ENCODE data around the gene B3GALT5. TPM values are rescaled to one million over a fixed set of nuclear protein-coding genes. Genes with fewer than 3 reads are reported as not detected.

The B3GALT5 gene
- total RNA-seq, 6 experiments from 2014 or later: 0.36 to 0.84 (median 0.68) TPM

DNA sequence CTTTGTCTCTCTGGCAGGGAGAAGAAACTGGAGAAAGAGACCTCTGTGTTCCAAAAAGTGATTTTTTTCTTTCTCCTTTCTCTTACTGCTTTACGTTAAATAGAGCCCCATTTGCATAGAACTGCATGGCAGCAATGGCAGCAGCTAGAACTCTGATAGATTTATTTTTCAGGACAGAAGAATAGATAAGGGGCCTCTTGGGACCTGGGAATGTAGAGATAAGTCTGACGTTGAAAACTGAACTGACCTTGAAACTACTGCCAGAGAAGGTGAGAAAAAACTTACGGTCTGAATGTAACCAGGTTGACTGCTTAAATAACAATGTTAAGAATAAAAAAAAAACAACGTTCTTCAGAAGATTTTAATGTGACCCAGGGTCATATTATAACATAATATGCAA lies 25.4 kb upstream of the B3GALT5 start:
- Mint-ChIP-seq H3K4me1 (ENCODE audit: low read depth) (no peaks in the 10 kb centered on the region), H3K9me3 (peaks cover 6% of the 10 kb centered on the region; the same call in 1 of the 2 replicates), H3K36me3 (ENCODE audit: low read depth) (no peaks in the 10 kb centered on the region; the same call in 1 of the 2 replicates), H3K27ac (no peak overlapping the region), H3K27me3 (ENCODE audit: insufficient read depth) (peaks cover 7% of the 10 kb centered on the region; the same call in 1 of the 2 replicates), H3K4me3 (no peak overlapping the region)
- TF ChIP-seq, protein P1, sequence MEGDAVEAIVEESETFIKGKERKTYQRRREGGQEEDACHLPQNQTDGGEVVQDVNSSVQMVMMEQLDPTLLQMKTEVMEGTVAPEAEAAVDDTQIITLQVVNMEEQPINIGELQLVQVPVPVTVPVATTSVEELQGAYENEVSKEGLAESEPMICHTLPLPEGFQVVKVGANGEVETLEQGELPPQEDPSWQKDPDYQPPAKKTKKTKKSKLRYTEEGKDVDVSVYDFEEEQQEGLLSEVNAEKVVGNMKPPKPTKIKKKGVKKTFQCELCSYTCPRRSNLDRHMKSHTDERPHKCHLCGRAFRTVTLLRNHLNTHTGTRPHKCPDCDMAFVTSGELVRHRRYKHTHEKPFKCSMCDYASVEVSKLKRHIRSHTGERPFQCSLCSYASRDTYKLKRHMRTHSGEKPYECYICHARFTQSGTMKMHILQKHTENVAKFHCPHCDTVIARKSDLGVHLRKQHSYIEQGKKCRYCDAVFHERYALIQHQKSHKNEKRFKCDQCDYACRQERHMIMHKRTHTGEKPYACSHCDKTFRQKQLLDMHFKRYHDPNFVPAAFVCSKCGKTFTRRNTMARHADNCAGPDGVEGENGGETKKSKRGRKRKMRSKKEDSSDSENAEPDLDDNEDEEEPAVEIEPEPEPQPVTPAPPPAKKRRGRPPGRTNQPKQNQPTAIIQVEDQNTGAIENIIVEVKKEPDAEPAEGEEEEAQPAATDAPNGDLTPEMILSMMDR (IDR thresholded peaks at IDR 0.05): no peak
- no peak for DNase-seq

DNA sequence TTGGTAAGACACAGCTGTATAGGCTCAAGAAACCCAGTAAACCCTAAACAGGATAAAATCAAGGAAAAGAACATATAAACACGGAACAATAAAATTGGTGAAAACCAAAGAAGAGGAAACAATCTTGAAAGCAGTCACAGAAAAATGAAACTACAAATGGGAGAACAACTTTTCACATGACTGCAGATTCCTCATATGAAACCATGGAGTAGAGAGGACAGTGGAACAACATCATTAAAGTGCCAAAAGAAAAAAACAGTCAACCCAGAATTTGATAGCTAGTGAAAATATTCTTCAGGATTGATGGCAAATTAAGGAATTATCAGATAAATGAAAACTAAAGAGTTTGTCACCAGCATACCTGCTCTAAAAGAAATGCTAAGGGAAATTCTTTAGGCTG lies 23.9 kb upstream of the B3GALT5 start:
- Mint-ChIP-seq H3K9me3 (peaks cover 6% of the 10 kb centered on the region; the same call in 1 of the 2 replicates), H3K4me1 (ENCODE audit: low read depth) (no peaks in the 10 kb centered on the region), H3K27ac (no peak overlapping the region), H3K27me3 (ENCODE audit: insufficient read depth) (peaks cover 8% of the 10 kb centered on the region; the same call in 1 of the 2 replicates), H3K4me3 (no peak overlapping the region), H3K36me3 (ENCODE audit: low read depth) (no peaks in the 10 kb centered on the region; the same call in 1 of the 2 replicates)
- TF ChIP-seq, protein P1 (IDR thresholded peaks at IDR 0.05): no peak
- no peak for DNase-seq

DNA sequence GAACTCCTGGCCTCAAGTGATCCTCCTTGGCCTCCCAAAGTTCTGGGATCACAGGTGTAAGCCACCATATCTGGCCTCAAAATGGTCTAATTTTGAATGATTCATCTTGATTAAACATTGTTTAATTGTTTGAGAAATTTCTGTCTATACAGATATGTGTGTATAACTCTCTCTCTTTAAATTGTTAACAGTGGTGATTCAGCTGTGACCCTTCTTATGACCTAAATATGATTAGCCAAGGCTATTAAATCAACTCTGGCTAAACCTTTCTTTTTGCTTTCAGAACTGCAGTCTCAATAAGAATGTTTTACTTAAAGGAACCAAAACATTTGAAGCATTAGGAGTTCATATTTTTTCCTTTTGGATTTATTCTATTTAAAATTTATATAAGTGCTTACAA lies 19.2 kb upstream of the B3GALT5 start:
- Mint-ChIP-seq H3K36me3 (ENCODE audit: low read depth) (no peaks in the 10 kb centered on the region; the same call in 1 of the 2 replicates), H3K4me3 (no peak overlapping the region), H3K27me3 (ENCODE audit: insufficient read depth) (peaks cover 28% of the 10 kb centered on the region; the same call in 1 of the 2 replicates), H3K4me1 (ENCODE audit: low read depth) (no peaks in the 10 kb centered on the region), H3K27ac (no peak overlapping the region), H3K9me3 (peaks cover 10% of the 10 kb centered on the region; the same call in 1 of the 2 replicates)
- no peak for DNase-seq
- TF ChIP-seq, protein P1 (IDR thresholded peaks at IDR 0.05): no peak

DNA sequence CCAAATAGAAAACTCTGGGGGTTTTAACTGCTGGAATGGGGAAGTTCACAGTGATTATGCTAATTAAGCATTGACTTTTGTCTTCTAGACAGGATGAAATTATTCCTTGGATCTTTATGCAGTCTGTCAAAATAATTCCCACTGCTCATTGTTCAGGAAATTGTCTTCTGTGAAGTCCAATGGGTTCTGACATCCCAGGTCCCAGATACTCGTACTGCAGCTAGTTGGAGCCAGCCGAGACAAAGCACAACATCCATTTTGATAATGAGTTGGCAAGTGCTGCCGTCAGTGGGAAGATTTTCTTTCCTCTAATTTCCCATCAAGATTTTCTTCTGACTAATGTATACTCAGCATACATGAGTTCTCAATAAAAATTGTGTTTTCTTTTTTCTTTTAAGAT lies 17.3 kb upstream of the B3GALT5 start:
- H3K4me1 Mint-ChIP-seq (ENCODE audit: low read depth): no peaks in the 10 kb centered on the region
- no peak for DNase-seq

DNA sequence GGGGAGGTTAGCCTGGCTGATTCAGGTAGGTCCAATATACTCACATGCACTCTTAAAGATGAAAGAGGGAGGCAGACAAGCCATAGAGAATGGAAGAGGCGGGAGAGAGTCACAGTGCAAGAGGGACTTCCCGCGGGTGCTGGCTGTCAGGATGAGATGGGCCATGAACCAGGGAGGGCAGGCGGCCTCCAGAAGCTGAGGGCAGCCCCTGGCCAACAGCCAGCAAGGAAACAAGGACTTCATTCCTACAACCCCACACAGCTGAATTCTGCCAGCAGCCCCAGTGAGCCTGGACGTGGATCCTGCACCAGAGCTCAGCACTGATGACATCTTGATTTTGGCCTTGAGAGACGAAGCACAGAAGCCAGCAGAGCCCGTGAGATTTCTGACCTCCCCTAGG lies 15.1 kb upstream of the B3GALT5 start:
- Mint-ChIP-seq H3K4me1 (ENCODE audit: low read depth) (peaks cover 10% of the 10 kb centered on the region), H3K36me3 (ENCODE audit: low read depth) (no peaks in the 10 kb centered on the region), H3K27ac (no peak overlapping the region), H3K4me3 (no peak overlapping the region), H3K9me3 (peaks cover 4% of the 10 kb centered on the region; the same call in 1 of the 2 replicates), H3K27me3 (ENCODE audit: insufficient read depth) (peaks cover 37% of the 10 kb centered on the region)
- TF ChIP-seq, protein P1 (IDR thresholded peaks at IDR 0.05): no peak
- no peak for DNase-seq

More for the DNA sequence above, 17.3 kb upstream of the B3GALT5 start:
- Mint-ChIP-seq H3K27ac (no peak overlapping the region), H3K27me3 (ENCODE audit: insufficient read depth) (peaks cover 35% of the 10 kb centered on the region; the same call in 1 of the 2 replicates), H3K36me3 (ENCODE audit: low read depth) (no peaks in the 10 kb centered on the region), H3K4me3 (no peak overlapping the region), H3K9me3 (peaks cover 4% of the 10 kb centered on the region; the same call in 1 of the 2 replicates)
- TF ChIP-seq, protein P1 (IDR thresholded peaks at IDR 0.05): no peak
